K562 (cell line): ENCODE data around the gene CDCP1. TPM values are rescaled to one million over a fixed set of nuclear protein-coding genes. Genes with fewer than 3 reads are reported as not detected.
A peak's percentile ranks its signal among the peaks of the same experiment; 100 is the strongest.

ENCODE experiments used
- BACH1 ChIP-seq: fragments of 200-800 bp; sonication (Bioruptor generic); IDR thresholded peaks from 2 replicates; pipeline ENCODE4 v1.6.1; 2016; ENCODE audit warnings: missing genetic modification characterization, missing compliant biosample characterization
- E2F3 ChIP-seq: fragments of 250-450 bp; sonication (Bioruptor Pico); IDR thresholded peaks from 2 replicates; pipeline ENCODE4 v1.4.0; 2020; ENCODE audit warnings: mild to moderate bottlenecking
- FUS ChIP-seq: fragments of 200-400 bp; formaldehyde crosslinking; optimal IDR thresholded peaks from 2 replicates; pipeline ENCODE3; 2017; ENCODE audit warnings: low read depth, low read length
- HMGXB4 ChIP-seq: sonication (generic); formaldehyde crosslinking; IDR thresholded peaks from 2 replicates; pipeline ENCODE4 v1.8.1; 2023; ENCODE audit warnings: mild to moderate bottlenecking, missing genetic modification reagents
- MBD2 ChIP-seq: sonication (generic); IDR thresholded peaks from 2 replicates; pipeline ENCODE4 v1.6.1; 2016; ENCODE audit warnings: low read depth, borderline replicate concordance
- NONO ChIP-seq, 2 experiments: fragments of 200-400 bp in 1 of 2; fragments of 450-650 bp in 1 of 2; formaldehyde crosslinking in 1 of 2; IDR thresholded peaks; 2 replicates each; pipeline ENCODE4 v1.6.1; 2017; ENCODE audit warnings: low read depth in 2 of 2, mild to moderate bottlenecking in 2 of 2, moderate library complexity in 2 of 2, low read length in 1 of 2
- POLR2A ChIP-seq: fragments of 450-650 bp; conservative IDR thresholded peaks from 2 replicates; pipeline ENCODE4 v1.6.1; 2016
- RB1 ChIP-seq: fragments of 450-650 bp; IDR thresholded peaks from 2 replicates; pipeline ENCODE4 v1.6.1; 2017; ENCODE audit warnings: low read depth, mild to moderate bottlenecking
- RBM17 ChIP-seq: fragments of 200-400 bp; formaldehyde crosslinking; IDR thresholded peaks from 2 replicates; pipeline ENCODE4 v1.6.1; 2017; ENCODE audit warnings: low read depth, mild to moderate bottlenecking, low read length, borderline replicate concordance
- RFX7 ChIP-seq: fragments of 250-450 bp; sonication (Bioruptor Pico); IDR thresholded peaks from 2 replicates; pipeline ENCODE4 v1.5.1; 2021; ENCODE audit warnings: mild to moderate bottlenecking
- RNF219 ChIP-seq: fragments of 250-450 bp; sonication (Bioruptor Pico); IDR thresholded peaks from 2 replicates; pipeline ENCODE4 v1.5.0; 2022; ENCODE audit warnings: mild to moderate bottlenecking
- SFPQ ChIP-seq: fragments of 200-400 bp; formaldehyde crosslinking; IDR thresholded peaks from 2 replicates; pipeline ENCODE4 v1.6.1; 2017; ENCODE audit warnings: mild to moderate bottlenecking, low read depth, low read length, moderate library complexity
- SREBF2 ChIP-seq: sonication (generic); formaldehyde crosslinking; IDR thresholded peaks from 2 replicates; pipeline ENCODE4 v1.4.0; 2020; ENCODE audit warnings: mild to moderate bottlenecking, missing genetic modification reagents
- STAT5A ChIP-seq: IDR thresholded peaks from 2 replicates; pipeline ENCODE4 v1.6.1; 2012; ENCODE audit warnings: low read length, inconsistent platforms, borderline replicate concordance
- ZNF347 ChIP-seq: fragments of 450-650 bp; formaldehyde crosslinking; IDR thresholded peaks from 2 replicates; pipeline ENCODE4 v1.4.0; 2020; ENCODE audit warnings: low read depth, mild to moderate bottlenecking, moderate library complexity
- ZNF609 ChIP-seq: sonication (generic); formaldehyde crosslinking; IDR thresholded peaks from 2 replicates; pipeline ENCODE4 v1.8.1; 2023; ENCODE audit warnings: missing genetic modification reagents, mild to moderate bottlenecking, borderline replicate concordance
- ZSCAN29 ChIP-seq: fragments of 450-650 bp; IDR thresholded peaks from 2 replicates; pipeline ENCODE4 v1.6.1; 2017
- polyA plus RNA-seq, 8 experiments: library from polyadenylated mRNA; depleted of rRNA in 4 of 8; stranded (reverse) in 5 of 8; unstranded in 3 of 8; fragments of >200 nt; fragmentation: Nextera tagmentation in 2 of 8; fragmentation: Illumina TruSeq in 1 of 8; extraction: Ambion mirVana in 2 of 8; extraction: Trizol in 1 of 8; gene quantifications; 2 replicates each; pipeline versions ENCODE4 v1.2.1 to v1.2.3, GENCODE V29; 2011 to 2014; ENCODE audit warnings: inconsistent platforms in 1 of 8, missing spikeins in 1 of 8
- total RNA-seq, 7 experiments: library from RNA; depleted of rRNA in 6 of 7; stranded (reverse); fragments of >200 nt in 6 of 7; fragmentation: Illumina TruSeq in 2 of 7; extraction: Trizol in 2 of 7; gene quantifications; 2 replicates each; pipeline versions ENCODE4 v1.2.1 to v1.2.3, GENCODE V29; 2011 to 2021; ENCODE audit warnings: low replicate concordance in 1 of 7

CDCP1 gene
- total and polyA plus RNA-seq, 9 of the 15 experiments (the other 6 are each of a cell fraction or from before 2014, with no cell fraction given): 3.9 to 16.4 (median 5.2) TPM

GRCh38 chr3:45041666-45042065 is 104.5 kb downstream of the CDCP1 start (continued):
- TF ChIP-seq RNF219 (CRISPR knock-in tag): no peak
- TF ChIP-seq STAT5A: no peak
- TF ChIP-seq ZNF609 (CRISPR knock-in tag): no peak
- TF ChIP-seq MBD2: no peak
- TF ChIP-seq SFPQ: no peak
- TF ChIP-seq RFX7: no peak
- TF ChIP-seq FUS: no peak
- no peak for TF ChIP-seq E2F3 (CRISPR knock-in tag)
- TF ChIP-seq ZSCAN29: no peak
- no peak for TF ChIP-seq ZNF347
- no peak for TF ChIP-seq HMGXB4 (CRISPR knock-in tag)
- TF ChIP-seq NONO (IDR thresholded peaks at IDR 0.05; ENCODE audit: low read depth in 2 of 2, low read length in 1 of 2): no peak
- TF ChIP-seq RBM17: no peak
- no peak for TF ChIP-seq SREBF2 (CRISPR knock-in tag)
- TF ChIP-seq RB1: no peak
- peak; percentile 58; the same call in 1 of the 2 replicates for TF ChIP-seq BACH1
- no peak for TF ChIP-seq POLR2A
